Cardiac septum (tissue), 1 donor: ENCODE measurements around the gene ROBO2. TPM values are rescaled to one million over a fixed set of nuclear protein-coding genes. Genes with fewer than 3 reads are reported as not detected.

Source experiments
- DNase-seq: peaks from one replicate; pipeline ENCODE4 v3.0.0-alpha.2; 2020; ENCODE audit warnings: low spot score
- intact Hi-C: fragments of 100-400 bp; cut with DNase I; formaldehyde crosslinking; loops from one replicate; pipeline ENCODE4 v1.14.0; 2022
- total RNA-seq: library from RNA; stranded (reverse); fragmentation: NEBNext Ultra II Directional; extraction: Animal tissue kit (Norgen Biotek cat#: 25700); gene quantifications from one replicate; pipeline ENCODE4 v1.2.1, GENCODE V29; 2021
- donor health status: DM: no; HTN: no; CAD: no.

Gene ROBO2
- total RNA-seq, 1 donor from 2014 or later: 0.11 TPM

DNA sequence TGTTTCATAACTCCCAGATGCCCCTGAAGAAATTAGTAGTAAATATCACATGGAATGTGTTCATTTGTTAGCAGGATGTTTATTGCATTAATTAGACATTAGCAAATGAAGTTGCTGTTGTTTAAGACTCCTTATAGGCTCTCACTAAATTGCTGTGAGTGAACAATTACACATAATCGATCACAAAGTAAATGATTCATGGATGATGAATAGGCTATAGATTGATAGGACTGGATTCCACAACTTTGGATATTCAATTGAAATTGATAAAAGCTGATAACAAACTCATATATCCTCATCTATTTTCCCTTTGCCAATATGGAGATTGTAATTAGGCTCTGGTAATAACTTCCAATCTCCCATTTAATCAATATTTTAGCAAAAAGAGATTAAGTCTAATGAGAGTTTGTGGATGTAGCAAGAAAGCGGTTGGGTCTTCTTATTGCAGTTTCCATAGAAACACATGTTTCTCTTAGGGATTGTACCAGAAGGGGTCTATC is 555.5 kb downstream of the ROBO2 start:
- no peak for DNase-seq
- intact Hi-C loops: no loop called here

DNA sequence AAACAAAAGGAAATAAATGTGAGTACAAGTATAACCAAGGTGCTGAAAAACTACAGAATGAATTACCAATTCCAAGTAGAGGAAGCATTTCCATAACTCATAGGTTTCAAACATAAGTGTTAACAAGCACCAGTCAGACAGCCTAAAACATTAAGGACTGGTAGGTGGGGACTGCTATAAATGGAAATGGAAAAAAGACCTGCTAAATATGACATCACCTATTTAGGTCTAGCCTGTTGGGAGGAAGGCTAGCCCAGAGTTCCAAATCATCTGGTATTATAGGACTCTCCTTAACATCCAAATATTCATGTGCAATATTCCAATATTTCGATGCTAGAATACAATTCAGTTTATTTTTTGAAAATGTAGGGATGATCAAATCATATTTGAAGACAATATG is 560.0 kb downstream of the ROBO2 start:
- no peak for DNase-seq
- intact Hi-C loops: no loop called here

DNA sequence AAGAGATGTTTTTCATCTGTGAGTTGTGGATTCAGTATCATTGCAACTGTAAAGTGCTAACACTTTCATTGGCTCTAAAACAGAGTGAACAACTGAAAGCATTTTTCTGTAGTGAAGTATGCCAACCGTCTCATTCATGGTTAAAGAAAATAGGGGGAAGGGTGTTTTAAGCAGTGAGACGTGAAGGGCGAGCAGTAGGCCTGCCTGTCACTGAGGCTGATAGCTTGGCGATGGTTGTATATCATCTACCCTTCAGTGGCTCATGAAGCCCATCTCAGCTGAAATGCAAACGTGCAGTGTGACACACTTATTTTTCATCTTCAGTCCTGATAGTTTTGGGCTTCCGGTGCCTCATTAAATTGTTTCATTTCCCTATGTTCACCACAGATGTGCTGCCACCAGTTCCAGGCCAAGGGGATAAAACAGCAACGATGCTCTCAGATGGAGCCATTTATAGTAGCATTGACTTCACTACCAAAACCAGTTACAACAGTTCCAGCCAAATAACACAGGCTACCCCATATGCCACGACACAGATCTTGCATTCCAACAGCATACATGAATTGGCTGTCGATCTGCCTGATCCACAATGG is 562.0 kb downstream of the ROBO2 start:
- no peak for DNase-seq
- intact Hi-C loops: no loop called here

DNA sequence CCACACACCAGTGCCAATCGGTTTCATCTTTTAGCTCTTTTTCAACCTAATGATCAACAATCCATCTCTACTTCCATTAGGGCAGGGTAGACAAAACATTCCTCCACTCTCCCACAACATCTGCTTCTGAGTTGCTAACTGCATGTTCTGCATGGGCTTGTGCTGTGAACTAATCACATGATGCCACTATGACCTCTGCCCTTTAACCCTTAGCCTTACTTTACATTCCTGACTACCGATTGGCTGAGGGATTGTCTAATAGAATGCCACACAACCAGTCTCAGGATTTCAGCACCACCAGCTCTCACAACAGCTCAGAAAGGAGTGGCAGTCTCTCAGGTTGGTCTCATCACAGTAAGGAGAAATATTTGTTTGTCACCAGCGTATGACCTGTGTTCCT is 562.8 kb downstream of the ROBO2 start:
- DNase-seq: no peak
- intact Hi-C loops: no loop called here

DNA sequence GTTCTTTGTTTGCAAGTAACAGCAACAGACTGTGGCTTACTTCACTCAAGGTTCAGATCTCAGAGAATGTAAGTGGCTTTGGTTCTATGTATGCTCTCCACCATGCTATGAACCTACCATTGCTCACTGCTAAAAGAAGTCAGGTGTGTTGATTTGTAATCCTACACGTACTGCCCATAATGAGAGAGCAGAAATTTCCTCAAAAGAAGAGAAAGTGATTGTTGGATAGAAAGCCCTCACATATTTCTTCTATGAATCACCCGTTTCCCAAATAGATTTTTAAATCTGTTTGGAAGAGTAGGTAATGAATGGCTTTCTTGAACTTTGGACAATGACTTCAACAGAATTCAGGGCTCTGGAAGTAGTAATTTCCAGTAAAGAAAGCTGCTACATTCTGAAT is 565.4 kb downstream of the ROBO2 start:
- intact Hi-C loops: no loop called here
- no peak for DNase-seq

DNA sequence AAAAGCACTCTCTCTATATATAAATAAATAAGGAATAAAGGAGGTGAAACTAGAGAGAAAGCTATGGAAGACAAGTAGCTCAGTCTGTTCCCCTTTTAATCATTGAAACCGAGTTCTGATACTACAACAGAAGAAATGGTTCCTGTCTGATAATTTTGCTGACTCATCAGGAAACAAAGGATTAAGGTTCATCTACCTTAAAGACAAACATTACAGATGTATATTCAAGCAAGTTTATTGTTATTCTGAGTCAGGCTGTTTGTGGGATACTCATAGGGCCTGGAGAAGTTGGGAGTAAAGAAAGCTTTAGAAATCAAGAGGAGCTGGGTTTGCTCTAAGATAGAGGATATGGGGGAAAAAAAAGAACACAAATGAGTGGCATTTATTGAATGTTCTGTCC is 566.0 kb downstream of the ROBO2 start:
- intact Hi-C loops: no loop called here
- DNase-seq: no peak

DNA sequence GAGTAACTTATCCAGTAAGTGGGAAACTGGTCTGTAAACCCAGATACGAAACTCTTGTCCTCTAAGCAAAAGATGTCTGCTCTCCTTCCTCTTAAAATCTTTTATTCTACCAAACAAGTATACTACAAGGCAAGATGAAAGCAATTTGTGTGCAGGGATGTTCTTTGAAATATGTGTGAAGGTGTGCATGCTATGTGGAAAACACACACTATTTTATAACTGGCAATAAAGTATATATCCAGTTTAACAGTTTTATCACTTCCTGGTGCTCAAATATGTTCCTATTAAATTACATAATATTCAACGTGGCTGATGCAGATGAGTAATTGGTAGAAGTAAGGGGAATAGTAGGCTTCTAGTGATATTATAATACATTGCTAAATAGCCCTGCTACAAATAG is 566.5 kb downstream of the ROBO2 start:
- DNase-seq: no peak
- intact Hi-C loops: no loop called here

DNA sequence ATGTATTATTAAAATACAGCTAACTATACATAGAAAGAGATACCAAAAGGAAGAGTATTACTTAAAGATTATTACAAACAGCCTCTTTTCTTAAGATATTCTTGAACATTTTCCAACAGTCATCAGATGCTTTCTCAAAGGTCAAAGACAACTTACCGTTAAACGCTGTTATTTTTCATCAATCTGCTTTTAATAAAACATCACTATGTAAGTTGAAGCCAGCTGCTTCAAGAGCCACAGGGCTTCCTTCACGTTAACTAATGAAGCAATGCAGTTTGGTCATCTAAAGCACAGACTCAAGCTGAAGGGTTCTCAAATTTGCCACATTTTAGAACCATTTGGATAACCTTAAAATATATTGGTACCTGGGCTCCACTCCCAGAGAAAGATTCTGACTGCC is 578.8 kb downstream of the ROBO2 start:
- intact Hi-C loops: no loop called here
- DNase-seq: no peak

DNA sequence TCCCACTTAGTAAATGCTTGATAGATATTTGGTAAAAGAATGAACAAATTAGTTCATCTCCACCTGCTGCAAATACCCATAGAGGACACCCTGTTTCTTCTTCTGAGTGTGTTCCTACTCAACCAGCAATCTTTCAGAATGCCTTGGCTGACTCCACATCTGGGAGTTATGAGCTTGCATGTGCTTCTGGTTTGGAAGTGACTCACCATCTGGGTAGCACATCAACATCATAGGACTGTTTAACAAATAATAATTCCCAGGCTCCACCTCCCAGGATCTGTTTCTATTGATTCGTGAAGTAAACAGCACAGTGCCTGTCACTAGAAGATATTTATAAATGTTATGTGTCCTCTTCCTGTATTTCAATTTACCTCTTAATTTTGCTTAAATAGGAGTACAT is 580.1 kb downstream of the ROBO2 start:
- no peak for DNase-seq
- intact Hi-C loops: no loop called here

DNA sequence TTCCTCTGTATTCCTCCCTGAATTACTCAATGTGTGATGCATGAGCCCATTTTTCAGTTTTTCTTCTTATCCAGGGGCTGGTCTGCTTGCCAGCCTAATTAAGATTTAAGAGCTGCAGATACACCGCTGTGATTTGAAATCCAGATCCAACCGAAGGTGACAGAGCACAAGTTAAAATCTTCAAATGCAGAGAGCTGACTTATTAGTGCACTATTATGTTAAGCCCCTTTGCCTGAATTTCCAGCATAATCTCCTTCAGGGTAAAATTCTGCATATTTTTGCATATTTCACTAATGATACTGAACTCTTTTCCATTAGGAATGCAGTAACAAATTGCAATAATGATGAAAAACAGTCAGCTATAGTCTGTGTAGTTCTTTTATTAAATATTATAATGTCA is 583.6 kb downstream of the ROBO2 start:
- DNase-seq: no peak
- intact Hi-C loops: no loop called here

DNA sequence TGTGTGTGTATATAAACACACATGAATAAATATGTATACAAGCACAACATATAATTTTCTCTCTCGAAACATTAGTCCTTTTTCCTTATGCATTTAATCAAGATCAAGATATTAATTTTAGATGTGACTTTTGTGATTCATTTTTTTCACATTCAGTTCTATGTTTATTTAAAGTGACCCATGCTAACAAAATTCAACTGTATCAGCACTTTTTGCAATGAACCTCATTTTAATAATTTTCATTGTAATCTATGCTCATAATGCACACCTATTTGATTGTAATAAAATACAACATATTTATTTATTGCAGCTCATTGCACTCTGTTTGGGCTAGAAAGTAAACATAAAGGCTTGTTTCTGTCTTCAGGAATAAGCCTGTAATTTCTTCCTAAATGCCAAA is 586.3 kb downstream of the ROBO2 start:
- no peak for DNase-seq
- intact Hi-C loops: no loop called here

DNA sequence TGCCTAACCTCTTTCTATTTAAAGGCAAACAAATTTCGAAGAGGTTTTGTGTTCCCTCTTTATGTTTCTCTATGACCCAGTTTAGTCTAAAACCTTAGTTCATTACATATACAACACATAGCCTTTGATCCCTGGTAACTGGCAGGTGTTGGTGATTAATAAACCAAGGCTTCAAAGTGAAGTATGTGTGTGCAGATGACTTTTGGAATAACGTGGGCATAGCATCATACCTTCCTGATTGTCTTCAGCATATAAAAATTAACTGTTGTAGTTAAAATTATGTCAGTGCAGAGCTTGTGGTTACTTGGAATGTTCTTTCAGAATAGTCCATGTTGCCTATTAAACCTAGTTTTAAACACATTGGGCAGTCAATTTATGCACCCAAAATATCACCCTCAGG is 608.3 kb downstream of the ROBO2 start:
- intact Hi-C loops: no loop called here
- no peak for DNase-seq

DNA sequence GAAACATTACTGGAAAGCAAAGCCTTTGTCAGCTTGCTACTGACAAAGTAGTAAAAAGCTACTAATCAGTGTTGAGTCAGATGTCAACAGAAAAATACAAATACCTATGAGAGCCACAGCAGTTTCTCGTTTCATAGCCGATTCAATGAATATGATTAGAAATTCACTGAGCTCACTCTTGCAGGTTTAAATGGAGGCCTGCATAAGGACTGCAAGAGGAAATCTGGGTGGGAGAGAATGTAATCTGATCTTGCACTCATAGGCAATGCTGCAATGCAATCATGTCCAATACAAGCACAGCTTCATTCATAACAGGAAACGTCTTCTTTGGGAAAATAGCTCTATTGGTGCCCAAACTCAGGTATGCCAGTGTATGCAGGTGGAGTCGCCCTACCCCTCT is 608.8 kb downstream of the ROBO2 start:
- no peak for DNase-seq
- intact Hi-C loops: no loop called here

DNA sequence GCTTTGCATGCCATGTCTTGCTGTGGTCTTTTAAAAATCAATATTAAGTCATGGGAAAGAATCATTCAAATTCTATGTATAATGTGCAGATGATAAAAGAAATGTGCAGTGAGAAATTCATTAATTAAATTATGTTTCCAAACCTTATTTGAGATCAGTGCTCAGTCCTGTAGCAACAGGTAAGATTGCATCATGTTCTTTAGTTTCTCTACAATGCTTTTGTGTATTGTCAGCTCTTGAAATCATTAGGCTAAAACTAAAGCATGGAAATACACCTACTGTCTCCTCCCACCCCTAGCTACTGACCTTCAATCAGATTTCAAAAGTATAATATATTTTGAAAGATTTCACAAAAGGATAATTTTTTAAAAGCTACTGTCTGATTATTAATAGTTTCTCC is 612.7 kb downstream of the ROBO2 start:
- intact Hi-C loops: no loop called here
- DNase-seq: no peak

DNA sequence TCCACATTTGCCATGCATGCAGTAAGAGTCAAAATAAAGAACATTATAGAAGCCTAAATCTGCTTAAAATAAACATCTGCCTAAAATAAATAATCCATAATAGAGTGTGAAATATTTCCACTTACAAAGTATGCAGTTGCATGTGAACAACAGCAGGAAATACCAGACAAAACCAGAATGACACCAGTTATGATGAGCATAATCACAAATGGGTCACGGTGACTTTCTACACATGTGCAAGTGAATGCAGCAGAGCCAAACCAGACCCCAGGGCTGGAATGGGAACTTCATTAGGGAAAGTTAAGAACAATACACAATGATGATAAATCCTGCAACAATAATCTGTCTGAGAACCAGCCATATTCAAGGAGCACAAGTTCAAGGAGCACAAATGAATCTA is 615.5 kb downstream of the ROBO2 start:
- no peak for DNase-seq
- intact Hi-C loops: no loop called here

DNA sequence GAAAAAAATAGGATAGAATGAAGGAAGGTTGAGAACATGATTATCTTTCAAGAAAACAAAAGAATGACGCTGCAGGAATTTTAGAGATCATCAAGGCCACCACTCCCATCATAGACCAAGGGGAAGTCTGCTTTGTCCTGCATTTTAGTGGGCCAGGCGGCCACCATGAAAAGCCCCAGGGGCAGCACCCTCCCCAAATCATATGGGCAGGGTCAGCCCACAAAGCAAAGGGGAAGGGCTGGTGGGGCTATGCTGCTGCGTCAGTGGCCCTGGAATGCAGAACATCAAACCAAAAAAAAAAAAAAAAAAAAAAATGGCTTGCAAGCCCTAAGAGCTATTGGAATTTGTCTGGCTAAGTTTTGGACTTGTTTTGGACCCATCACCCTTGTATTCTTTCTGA is 620.8 kb downstream of the ROBO2 start:
- intact Hi-C loops: no loop called here
- DNase-seq: no peak

DNA sequence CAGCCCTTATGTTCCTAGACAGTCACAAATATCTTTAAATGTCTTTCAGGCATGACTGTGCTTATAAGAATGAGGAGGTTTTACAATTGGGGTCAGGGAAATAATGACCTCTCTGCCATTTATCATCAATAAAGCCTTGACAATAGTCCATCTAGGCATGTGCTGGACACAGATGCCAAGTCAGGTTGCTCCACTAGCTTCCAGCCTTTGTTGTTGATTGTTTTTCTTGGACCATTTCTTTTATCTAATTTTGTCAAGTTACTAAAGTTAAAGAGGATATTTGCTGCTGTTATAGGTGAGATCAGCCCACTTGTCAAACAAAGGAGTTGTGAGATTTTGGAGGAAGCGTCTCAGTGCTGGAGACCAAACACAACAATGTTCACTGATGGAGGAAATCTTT is 628.0 kb downstream of the ROBO2 start:
- DNase-seq: no peak
- intact Hi-C loops: no loop called here

DNA sequence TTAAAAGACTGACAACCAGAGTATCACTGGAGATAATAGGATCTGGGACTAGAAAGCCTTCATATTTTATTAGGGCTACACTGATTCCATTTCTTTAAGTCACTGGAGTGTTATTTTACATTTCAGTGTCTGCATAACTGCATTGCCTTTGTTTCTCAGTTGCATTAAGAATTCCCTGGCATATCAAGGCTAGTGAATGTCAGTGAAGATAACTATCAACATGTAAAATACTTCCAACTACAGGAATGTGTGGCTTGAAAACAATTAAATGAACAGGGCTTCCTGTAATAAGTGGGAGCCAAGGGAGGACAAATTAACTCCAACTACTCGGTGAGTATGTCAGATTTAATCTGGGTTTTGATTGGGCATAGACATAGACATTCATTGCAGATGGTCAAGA is 628.5 kb downstream of the ROBO2 start:
- no peak for DNase-seq
- intact Hi-C loops: no loop called here

DNA sequence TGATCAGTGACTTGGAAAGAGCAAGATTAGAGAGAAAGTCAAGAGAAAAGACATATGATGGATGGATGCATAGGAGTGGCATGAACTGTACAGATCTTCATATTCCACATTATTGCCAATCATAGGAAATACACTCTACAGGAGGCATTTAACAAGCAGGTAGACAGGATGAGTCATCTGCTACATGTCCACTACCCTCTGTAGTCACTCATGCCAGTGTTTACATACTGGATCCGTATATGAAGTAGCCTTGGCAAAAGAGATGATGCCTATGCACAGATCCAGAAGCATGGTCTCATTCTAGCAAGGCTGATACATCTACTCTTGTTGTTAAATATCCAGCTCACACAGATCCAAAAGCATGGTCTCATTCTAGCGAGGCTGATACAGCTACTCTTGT is 632.1 kb downstream of the ROBO2 start:
- intact Hi-C loops: no loop called here
- no peak for DNase-seq

DNA sequence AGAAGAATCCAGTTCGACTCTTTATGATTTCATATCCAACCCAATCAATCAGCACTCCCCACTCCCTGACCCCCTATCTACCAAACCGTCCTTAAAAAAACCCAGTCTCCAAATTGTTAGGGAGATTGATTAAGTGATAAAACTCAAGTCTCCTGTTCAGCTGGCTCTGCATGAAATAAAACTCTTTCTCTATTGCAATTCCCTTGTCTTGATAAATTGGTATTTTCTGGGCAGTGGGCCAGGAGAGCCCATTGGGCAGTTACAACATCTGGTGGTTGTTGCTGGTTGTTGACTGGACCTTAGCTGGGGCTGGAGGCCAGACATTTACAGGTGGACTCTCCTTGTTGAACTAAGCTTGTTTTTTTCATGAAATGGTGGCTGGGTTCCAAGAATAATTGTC is 642.3 kb downstream of the ROBO2 start:
- intact Hi-C loops: no loop called here
- no peak for DNase-seq

DNA sequence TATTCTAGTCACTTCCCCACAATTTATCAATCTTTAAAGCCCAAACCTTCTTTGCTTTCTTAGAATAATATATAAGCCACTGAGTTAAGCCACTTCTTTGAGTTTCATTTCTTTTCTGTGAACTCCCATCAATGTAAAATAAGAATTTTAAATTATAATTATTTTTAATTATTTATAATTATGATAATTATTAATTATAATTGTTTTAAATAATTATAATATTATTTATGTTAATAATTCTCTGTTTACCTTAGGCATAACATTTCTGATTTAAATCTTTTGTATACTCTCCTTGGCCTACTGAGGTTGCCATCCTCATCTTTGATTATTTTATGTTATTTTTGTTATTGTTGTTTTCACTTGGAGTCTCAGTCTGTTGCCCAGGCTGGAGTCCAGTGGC is 644.2 kb downstream of the ROBO2 start:
- intact Hi-C loops: no loop called here

DNA sequence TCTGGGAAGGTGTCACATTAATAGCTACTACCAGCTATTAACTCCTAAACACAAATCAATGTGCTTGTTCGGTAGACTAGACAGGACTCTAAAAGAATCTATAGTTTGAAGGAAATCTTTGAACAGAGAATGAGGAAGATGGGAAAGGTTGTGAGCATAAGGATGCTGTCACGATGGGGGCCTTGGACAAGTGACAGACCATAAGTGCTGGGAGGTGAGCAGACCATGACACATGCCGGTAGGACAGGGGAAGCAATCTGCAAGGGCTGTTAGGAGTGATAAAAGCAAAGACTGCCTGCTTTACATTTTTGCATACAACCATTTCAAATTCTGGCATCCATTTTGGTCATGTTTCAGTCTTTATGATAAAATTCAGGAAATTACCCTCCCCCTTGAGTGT is 645.8 kb downstream of the ROBO2 start:
- intact Hi-C loops: no loop called here
- no peak for DNase-seq

More for the DNA sequence above, 644.2 kb downstream of the ROBO2 start:
- no peak for DNase-seq
